ENCODE results near the gene FBXL14.
A peak's percentile ranks its signal among the peaks of the same experiment; 100 is the strongest.

Gene FBXL14, protein sequence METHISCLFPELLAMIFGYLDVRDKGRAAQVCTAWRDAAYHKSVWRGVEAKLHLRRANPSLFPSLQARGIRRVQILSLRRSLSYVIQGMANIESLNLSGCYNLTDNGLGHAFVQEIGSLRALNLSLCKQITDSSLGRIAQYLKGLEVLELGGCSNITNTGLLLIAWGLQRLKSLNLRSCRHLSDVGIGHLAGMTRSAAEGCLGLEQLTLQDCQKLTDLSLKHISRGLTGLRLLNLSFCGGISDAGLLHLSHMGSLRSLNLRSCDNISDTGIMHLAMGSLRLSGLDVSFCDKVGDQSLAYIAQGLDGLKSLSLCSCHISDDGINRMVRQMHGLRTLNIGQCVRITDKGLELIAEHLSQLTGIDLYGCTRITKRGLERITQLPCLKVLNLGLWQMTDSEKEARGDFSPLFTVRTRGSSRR

DNA sequence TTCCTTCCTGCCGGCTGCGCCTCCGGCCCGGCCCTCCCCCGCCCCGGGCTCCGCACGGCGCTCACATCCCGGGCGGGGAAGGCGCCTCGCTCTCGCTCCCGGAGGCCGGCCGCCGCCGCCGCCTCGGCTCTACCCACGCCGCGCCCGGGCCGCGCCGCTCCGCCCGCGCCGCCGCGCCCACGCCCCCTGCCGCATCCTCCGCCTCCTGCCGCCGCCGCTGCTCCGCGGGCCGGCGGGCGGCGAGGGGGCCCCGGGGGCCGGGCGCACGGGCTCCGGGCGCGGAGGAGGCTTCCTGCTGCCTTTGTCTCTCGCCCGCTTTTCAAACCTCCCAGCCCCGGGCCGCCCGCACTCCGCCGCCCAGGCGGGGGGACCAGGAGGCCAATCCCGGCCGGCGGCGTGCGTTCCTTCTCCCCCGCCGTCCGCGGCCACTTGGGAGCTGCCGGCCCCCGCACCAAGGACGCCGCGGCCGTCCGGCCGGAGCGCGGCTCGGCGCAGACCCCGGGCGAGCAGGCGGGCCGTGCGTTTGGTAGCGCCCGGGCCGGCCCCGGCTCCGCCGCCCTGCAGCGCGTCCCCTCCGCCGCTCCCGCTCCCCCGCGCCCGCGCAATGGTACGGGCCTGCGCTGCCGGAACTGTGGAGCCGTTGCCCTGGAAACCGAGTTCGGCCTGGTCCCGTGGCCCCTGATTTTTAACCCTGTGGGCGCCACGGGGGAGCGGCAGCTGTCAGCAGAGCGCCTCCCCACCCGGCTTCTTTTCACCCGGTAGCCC lies at the start of gene FBXL14:
Gene FBXL14, minus strand, starts transcription at position 321 of the 765 bp plus-strand sequence. CDS start 515 bp downstream, outside the sequence.
- Histone ChIP-seq H3K27me3 (replicated peaks; ENCODE audit: control insufficient read depth, insufficient read depth, low read length) (no peaks in the 10 kb centered on the region), H3K36me3 (ENCODE audit: control insufficient read depth, insufficient read depth, low read length) (no peaks in the 10 kb centered on the region), H3K4me3 (replicated peaks; ENCODE audit: low read depth, low read length) (peak within 1 kb of the TSS; percentile 72)
- peak; percentile 93 for DNase-seq (ENCODE audit: extremely low read depth, insufficient read length)
- TF ChIP-seq, protein P1, sequence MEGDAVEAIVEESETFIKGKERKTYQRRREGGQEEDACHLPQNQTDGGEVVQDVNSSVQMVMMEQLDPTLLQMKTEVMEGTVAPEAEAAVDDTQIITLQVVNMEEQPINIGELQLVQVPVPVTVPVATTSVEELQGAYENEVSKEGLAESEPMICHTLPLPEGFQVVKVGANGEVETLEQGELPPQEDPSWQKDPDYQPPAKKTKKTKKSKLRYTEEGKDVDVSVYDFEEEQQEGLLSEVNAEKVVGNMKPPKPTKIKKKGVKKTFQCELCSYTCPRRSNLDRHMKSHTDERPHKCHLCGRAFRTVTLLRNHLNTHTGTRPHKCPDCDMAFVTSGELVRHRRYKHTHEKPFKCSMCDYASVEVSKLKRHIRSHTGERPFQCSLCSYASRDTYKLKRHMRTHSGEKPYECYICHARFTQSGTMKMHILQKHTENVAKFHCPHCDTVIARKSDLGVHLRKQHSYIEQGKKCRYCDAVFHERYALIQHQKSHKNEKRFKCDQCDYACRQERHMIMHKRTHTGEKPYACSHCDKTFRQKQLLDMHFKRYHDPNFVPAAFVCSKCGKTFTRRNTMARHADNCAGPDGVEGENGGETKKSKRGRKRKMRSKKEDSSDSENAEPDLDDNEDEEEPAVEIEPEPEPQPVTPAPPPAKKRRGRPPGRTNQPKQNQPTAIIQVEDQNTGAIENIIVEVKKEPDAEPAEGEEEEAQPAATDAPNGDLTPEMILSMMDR (IDR thresholded peaks at IDR 0.05; ENCODE audit: insufficient read depth, low read length, poor library complexity, severe bottlenecking) = peak; percentile 7

DNA sequence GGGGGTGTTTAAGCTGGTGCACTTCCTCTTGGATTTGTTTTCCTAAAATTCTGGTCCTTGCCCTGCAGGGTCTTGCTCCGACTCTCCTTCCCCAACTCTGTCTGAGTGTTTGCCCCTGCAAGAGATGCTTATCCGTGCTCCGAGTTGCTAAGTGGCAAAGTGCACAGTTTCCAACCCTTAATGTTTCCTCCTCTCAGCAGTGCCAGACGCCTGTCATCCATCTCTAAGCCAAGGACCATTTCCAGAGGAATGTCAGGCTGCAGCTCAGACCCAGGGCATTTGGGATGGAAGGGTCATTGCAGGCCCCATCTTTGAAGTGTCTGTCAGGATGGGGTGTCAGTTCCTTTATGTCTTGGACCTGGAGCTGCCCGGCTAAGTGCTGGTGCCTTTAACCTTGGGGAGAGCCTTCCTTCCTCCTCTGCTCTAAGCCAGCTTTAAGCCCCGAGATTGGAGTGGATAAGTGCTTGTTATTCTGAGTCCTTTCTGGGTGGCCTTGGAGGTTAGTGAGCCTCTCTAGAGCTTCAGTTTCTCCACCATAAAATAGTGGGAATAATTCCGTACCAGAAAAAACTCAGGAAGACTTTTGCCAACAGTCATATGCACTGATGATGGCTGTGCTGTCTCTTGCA lies 49.6 kb upstream of the FBXL14 start:
- DNase-seq (ENCODE audit: extremely low read depth, insufficient read length) = no peak
- Histone ChIP-seq H3K27me3 (replicated peaks; ENCODE audit: control insufficient read depth, insufficient read depth, low read length) (no peaks in the 10 kb centered on the region), H3K4me3 (replicated peaks; ENCODE audit: low read depth, low read length) (no peak overlapping the region), H3K36me3 (ENCODE audit: control insufficient read depth, insufficient read depth, low read length) (peaks cover 1% of the 10 kb centered on the region)
- TF ChIP-seq, protein P1 (IDR thresholded peaks at IDR 0.05; ENCODE audit: insufficient read depth, low read length, poor library complexity, severe bottlenecking) = no peak

DNA sequence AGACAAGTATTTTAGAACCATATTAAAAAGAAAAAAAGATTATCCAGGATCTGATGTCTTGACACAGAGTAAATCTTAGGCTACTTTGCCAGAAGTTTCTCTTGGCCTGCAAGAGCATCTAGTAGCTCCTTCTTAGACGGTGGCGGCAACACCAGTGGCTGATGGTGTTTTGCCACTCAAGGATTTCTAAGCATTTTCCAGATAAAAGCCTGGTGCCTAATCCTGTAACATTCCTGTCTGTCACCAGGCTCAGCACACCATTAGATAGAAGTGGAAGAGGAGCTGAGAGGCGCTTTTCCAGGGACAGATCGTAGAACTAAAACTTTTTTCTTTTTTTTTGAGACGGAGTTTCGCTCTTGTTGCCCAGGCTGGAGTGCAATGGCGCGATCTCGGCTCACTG lies 48.7 kb upstream of the FBXL14 start:
- no peaks in the 10 kb centered on the region for H3K27me3 ChIP-seq (replicated peaks; ENCODE audit: control insufficient read depth, insufficient read depth, low read length)
- H3K36me3 ChIP-seq (ENCODE audit: control insufficient read depth, insufficient read depth, low read length) = no peaks in the 10 kb centered on the region; the same call in 1 of the 2 replicates
- no peak for DNase-seq (ENCODE audit: extremely low read depth, insufficient read length)
- TF ChIP-seq, protein P1 (IDR thresholded peaks at IDR 0.05; ENCODE audit: insufficient read depth, low read length, poor library complexity, severe bottlenecking) = no peak
- H3K4me3 ChIP-seq (replicated peaks; ENCODE audit: low read depth, low read length) = no peak overlapping the region

DNA sequence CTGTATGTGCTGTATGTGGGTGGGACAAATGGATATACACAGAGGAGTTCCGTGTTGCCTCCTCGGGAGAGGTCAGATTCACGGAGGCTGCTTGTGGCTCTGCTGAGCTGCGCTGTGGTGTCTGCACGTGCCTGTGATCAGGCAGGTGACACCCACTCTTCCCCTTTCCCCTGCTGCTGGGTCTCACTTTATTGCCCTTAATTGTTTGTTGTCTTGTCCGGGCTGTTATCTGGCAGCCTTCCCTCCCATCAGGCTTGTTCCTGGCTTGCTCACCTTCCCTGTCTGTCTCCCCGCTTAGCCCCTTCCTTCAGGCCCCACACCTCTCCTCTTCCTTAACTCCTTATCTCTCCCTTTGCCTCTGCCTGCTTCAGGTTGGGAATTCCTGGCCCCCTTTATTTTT lies 48.1 kb upstream of the FBXL14 start:
- H3K36me3 ChIP-seq (ENCODE audit: control insufficient read depth, insufficient read depth, low read length) = no peaks in the 10 kb centered on the region; the same call in 1 of the 2 replicates
- no peak for DNase-seq (ENCODE audit: extremely low read depth, insufficient read length)
- no peak overlapping the region for H3K4me3 ChIP-seq (replicated peaks; ENCODE audit: low read depth, low read length)
- H3K27me3 ChIP-seq (replicated peaks; ENCODE audit: control insufficient read depth, insufficient read depth, low read length) = no peaks in the 10 kb centered on the region
- TF ChIP-seq, protein P1 (IDR thresholded peaks at IDR 0.05; ENCODE audit: insufficient read depth, low read length, poor library complexity, severe bottlenecking) = no peak

DNA sequence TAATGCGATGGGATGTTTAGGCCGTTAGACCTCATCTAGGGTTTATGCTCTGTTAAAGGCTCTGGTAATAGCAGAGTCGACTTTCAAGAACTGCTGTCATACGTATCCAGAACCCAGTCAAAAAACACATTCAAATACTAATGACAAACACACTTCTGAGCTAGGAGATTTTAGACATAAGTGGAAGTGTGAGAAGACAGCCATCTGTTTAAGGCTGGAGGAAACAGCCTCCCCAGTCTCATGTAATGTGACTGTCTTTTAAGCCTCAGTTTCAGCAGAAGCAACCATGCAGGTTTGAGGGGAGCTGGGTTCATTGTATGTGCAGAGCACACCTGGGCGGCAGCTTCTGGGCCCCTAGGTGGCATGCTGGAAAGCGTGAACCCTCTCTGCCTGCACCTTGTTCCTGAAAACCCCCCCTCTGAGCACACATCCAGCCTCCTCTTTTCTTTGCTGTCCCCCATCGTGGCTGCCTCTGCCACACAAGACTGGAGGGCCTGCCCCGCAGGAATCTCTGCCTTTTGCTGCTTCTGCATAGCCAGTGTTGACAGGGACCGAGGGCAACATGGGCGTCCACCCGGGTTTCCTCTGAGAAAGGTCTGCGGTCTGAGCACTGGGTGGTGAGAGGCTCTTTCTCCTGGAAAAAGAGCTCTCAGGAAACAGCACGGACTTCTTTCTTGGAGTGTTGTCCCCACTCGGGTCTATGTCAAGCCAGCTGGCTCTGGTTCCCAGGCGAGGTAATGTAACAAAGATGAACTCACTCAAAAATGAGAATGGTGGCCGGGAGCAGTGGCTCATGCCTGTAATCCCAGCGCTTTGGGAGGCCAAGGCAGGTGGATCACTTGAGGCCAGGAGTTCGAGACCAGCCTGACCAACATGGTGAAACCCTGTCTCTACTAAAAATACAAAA lies 46.2 kb upstream of the FBXL14 start:
- H3K4me3 ChIP-seq (replicated peaks; ENCODE audit: low read depth, low read length) = no peak overlapping the region
- DNase-seq (ENCODE audit: extremely low read depth, insufficient read length) = no peak
- TF ChIP-seq, protein P1 (IDR thresholded peaks at IDR 0.05; ENCODE audit: insufficient read depth, low read length, poor library complexity, severe bottlenecking) = no peak
- no peaks in the 10 kb centered on the region for H3K27me3 ChIP-seq (replicated peaks; ENCODE audit: control insufficient read depth, insufficient read depth, low read length)
- no peaks in the 10 kb centered on the region; the same call in 1 of the 2 replicates for H3K36me3 ChIP-seq (ENCODE audit: control insufficient read depth, insufficient read depth, low read length)
